ENCODE data around the gene ZNF785. TPM values are rescaled to one million over a fixed set of nuclear protein-coding genes. Genes with fewer than 3 reads are reported as not detected.
"Not testable (repeated sequence)": the region's sequence is repeated elsewhere in the genome, so short reads cannot be mapped to it uniquely, and the experiment has no call there.

The ZNF785 gene
- total and polyA plus RNA-seq, 3 donors from 2014 or later: 5.9 to 17.1 (median 14.8) TPM

DNA sequence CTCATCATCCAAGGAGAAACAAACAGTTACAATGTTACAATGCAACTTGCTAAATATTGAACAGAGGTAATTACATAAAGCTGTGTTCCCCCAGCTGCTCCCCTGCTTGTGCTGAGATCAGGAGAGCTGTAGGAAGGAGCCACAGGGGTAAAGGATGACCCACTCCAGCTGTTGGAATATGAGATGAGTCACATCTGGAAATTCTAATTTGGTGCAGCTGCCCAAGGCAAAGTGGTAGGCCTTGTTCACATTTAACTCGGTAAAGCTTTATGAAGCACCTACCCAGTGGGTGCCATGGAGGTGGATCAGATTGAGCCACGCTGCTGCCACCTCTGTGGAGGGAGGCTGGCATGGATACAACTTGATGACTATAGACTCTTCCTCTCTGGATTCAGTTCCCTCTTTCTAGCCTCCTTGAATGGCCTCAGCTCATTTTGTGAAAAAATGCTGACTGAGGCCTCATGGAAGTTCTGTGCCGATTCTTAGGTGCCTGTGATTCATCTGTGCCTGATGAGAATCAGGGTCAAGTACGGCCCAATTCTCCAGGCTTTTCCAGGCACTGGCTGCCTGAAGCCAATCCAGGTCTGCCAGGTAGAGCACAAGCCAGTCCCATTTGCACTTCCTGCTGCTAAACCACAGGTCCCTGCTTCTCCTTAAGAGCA, 17.2 kb upstream of the ZNF785 start:
- WGBS, 2 donors: 40 to 48% methylated on average over 4 of the region's 4 CpGs
- DNase-seq: no peak
- Histone ChIP-seq H3K9me3 (no peaks in the 10 kb centered on the region), H3K27ac (peak overlapping the region in 1 of 2 donors; percentile 20), H3K36me3 (ENCODE audit: low read depth, missing control alignments) (no peaks in the 10 kb centered on the region), H3K27me3 (no peaks in the 10 kb centered on the region), H3K4me1 (peaks cover 6% of the 10 kb centered on the region), H3K4me3 (no peak overlapping the region)
- TF ChIP-seq POLR2A (IDR thresholded peaks at IDR 0.05): no peak
- TF ChIP-seq, protein P1, sequence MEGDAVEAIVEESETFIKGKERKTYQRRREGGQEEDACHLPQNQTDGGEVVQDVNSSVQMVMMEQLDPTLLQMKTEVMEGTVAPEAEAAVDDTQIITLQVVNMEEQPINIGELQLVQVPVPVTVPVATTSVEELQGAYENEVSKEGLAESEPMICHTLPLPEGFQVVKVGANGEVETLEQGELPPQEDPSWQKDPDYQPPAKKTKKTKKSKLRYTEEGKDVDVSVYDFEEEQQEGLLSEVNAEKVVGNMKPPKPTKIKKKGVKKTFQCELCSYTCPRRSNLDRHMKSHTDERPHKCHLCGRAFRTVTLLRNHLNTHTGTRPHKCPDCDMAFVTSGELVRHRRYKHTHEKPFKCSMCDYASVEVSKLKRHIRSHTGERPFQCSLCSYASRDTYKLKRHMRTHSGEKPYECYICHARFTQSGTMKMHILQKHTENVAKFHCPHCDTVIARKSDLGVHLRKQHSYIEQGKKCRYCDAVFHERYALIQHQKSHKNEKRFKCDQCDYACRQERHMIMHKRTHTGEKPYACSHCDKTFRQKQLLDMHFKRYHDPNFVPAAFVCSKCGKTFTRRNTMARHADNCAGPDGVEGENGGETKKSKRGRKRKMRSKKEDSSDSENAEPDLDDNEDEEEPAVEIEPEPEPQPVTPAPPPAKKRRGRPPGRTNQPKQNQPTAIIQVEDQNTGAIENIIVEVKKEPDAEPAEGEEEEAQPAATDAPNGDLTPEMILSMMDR (IDR thresholded peaks at IDR 0.05): no peak
- intact Hi-C loops (cut with DNase I; ENCODE audit: low total_unique reads): no loop called here

DNA sequence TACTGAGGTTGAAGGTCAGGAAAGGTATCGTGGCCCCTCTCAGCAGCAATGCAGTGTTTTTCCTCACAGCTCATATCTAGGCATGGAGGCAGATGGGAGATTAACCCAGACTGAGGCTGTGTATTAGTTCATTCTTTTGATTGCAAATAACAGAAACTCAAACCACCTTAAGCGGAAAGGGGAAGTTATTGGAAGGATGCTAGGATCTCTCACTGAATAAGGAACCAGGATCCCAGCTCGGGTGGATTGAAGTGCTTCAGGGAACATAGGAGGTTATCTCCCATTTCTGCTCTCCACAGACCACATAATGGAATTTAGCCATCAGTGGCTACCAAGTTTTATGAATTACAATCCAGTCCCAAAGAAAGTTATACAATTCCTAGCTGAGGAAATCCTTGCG, 16.5 kb upstream of the ZNF785 start:
- Histone ChIP-seq H3K9me3 (no peaks in the 10 kb centered on the region), H3K4me3 (no peak overlapping the region), H3K27ac (peak overlapping the region in 1 of 2 donors; percentile 20), H3K27me3 (no peaks in the 10 kb centered on the region), H3K4me1 (peaks cover 6% of the 10 kb centered on the region), H3K36me3 (ENCODE audit: low read depth, missing control alignments) (no peaks in the 10 kb centered on the region)
- 56 to 69% methylated on average over 4 of the region's 4 CpGs for WGBS, 2 donors
- intact Hi-C loops (cut with DNase I; ENCODE audit: low total_unique reads): no loop called here
- DNase-seq: no peak
- no peak for TF ChIP-seq POLR2A (IDR thresholded peaks at IDR 0.05)
- TF ChIP-seq, protein P1 (IDR thresholded peaks at IDR 0.05): no peak

DNA sequence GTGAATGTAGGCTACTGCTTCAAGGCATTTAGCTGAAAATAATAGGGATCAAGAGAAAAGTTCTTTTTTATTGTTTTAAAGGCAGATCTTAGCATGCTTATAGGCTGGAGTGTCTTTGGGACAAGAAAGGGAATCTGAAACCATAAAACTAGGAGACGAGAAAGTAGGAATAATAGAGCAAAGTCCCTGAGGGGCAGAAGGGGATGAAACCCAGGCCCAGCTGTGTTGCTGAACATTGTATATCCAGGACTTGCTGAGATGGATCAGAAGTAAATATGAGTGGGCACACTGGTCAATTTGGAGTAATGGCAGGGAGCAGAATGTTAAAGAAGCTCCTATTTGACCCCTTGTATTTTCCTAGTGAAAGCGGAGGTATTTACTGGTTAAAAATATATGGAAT, 15.4 kb upstream of the ZNF785 start:
- intact Hi-C loops (cut with DNase I; ENCODE audit: low total_unique reads): no loop called here

DNA sequence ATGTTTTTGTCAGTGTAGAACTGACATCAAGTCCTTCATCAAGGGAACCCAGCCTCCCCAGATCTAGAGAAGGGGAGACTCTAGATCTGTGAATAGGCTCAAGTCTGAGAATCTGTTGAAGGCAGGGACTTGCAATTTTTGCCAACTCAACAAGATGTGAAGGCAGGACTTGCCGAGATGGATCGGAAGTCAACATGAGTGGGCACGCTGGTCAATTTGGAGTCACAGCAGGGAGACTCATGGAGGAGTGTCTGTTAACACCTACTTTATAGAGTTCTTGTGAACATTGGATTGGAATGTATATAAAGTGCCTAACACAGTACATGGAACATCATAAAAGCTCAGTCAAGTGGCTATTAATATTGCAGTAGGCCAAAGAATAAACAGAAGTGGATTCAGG, 14.7 kb upstream of the ZNF785 start:
- no peak overlapping the region for H3K27ac ChIP-seq
- intact Hi-C loops (cut with DNase I; ENCODE audit: low total_unique reads): no loop called here
- DNase-seq: no peak
- H3K27me3 ChIP-seq: no peaks in the 10 kb centered on the region
- H3K36me3 ChIP-seq (ENCODE audit: low read depth, missing control alignments): no peaks in the 10 kb centered on the region
- no peak for TF ChIP-seq POLR2A (IDR thresholded peaks at IDR 0.05)
- TF ChIP-seq, protein P1 (IDR thresholded peaks at IDR 0.05): no peak
- no peaks in the 10 kb centered on the region for H3K9me3 ChIP-seq
- no peak overlapping the region for H3K4me3 ChIP-seq
- 96 to 97% methylated on average over 3 of the region's 3 CpGs for WGBS, 2 donors
- peaks cover 6% of the 10 kb centered on the region for H3K4me1 ChIP-seq

More for the DNA sequence above, 15.4 kb upstream of the ZNF785 start:
- Histone ChIP-seq H3K27me3 (no peaks in the 10 kb centered on the region), H3K9me3 (no peaks in the 10 kb centered on the region), H3K4me1 (peaks cover 6% of the 10 kb centered on the region), H3K4me3 (no peak overlapping the region), H3K36me3 (ENCODE audit: low read depth, missing control alignments) (no peaks in the 10 kb centered on the region), H3K27ac (no peak overlapping the region)
- DNase-seq: no peak
- TF ChIP-seq, protein P1 (IDR thresholded peaks at IDR 0.05): no peak
- TF ChIP-seq POLR2A (IDR thresholded peaks at IDR 0.05): no peak
- 98 to 100% methylated on average over 2 of the region's 2 CpGs for WGBS, 2 donors

DNA sequence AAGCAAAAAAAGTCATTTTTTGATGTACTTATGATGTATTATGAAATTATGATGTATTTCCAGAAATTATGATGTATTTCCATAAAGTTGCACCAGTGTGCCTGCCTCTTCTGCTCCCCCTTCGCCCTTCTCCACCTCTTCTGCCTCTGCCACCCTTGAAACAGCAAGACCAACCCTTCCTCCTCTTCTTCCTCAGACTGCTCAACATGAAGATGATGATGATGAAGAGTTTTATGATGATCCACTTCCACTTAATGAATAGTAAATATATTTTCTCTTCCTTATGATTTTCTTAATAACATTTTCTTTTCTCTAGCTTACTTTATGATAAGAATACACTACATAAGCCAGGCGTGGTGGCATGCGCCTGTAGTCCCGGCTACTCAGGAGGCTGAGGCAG, 7.4 kb upstream of the ZNF785 start:
- Histone ChIP-seq H3K4me1 (no peaks in the 10 kb centered on the region), H3K36me3 (ENCODE audit: low read depth, missing control alignments) (no peaks in the 10 kb centered on the region), H3K4me3 (no peak overlapping the region), H3K9me3 (no peaks in the 10 kb centered on the region), H3K27ac (no peak overlapping the region), H3K27me3 (no peaks in the 10 kb centered on the region)
- DNase-seq: no peak
- intact Hi-C loops (cut with DNase I; ENCODE audit: low total_unique reads): no loop called here
- 92 to 96% methylated on average over 4 of the region's 4 CpGs for WGBS, 2 donors
- TF ChIP-seq, protein P1 (IDR thresholded peaks at IDR 0.05): no peak
- TF ChIP-seq POLR2A (IDR thresholded peaks at IDR 0.05): no peak

DNA sequence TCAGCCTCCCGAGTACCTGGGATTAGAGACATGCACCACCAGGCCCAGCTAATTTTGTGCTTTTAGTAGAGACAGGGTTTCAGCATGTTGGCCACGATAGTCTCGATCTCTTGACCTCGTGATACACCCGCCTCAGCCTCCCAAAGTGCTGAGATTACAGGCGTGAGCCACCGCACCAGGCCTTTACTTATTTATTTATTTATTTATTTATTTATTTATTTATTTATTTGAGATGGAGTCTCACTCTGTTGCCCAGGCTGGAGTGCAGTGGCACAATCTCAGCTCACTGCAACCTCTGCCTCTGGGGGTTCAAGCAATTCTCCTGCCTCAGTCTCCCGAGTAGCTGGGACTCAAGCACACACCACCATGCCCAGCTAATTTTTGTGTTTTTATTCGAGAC, 5.4 kb upstream of the ZNF785 start:
- H3K27ac ChIP-seq; intact Hi-C loops (cut with DNase I; ENCODE audit: low total_unique reads); H3K4me1 ChIP-seq; H3K27me3 ChIP-seq; H3K36me3 ChIP-seq (ENCODE audit: low read depth, missing control alignments); DNase-seq; H3K4me3 ChIP-seq; H3K9me3 ChIP-seq: not testable (repeated sequence)
- 95 to 96% methylated on average over 9 of the region's 9 CpGs for WGBS, 2 donors

DNA sequence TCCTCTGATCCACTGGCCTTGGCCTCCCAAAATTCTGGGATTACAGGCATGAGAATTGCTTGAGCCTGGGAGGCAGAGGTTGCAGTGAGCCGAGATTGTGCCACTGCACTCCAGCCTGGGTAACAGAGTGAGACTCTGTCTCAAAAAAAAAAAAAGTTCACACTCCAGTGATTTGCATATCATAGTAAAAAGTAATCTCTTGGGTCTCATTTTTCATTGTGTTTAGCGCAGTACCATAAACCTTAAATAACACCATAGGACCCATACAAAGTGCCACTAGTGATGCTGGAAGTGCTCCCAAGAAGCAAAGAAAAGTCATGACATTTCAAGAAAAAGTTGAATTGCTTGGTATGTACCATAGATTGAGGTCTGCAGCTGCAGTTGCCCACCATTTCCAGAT, 4.1 kb upstream of the ZNF785 start:
- H3K4me1 ChIP-seq; H3K27ac ChIP-seq; H3K4me3 ChIP-seq; DNase-seq; H3K9me3 ChIP-seq; H3K27me3 ChIP-seq; intact Hi-C loops (cut with DNase I; ENCODE audit: low total_unique reads); H3K36me3 ChIP-seq (ENCODE audit: low read depth, missing control alignments): not testable (repeated sequence)
- 71 to 82% methylated on average over 2 of the region's 2 CpGs for WGBS, 2 donors
